B cell (primary cell): Measurements from ENCODE around the gene HIBCH. TPM values are rescaled to one million over a fixed set of nuclear protein-coding genes. Genes with fewer than 3 reads are reported as not detected.

ENCODE experiments used
- ATAC-seq: fragments of 200-7000 bp; cut with Tn5 transposase; one replicate; pipeline ENCODE4 v1.10.0; 2021; ENCODE audit warnings: low read depth, mild to moderate bottlenecking, moderate number of reproducible peaks, moderate library complexity
- CTCF ChIA-PET: fragments of 350-600 bp; sonication (Branson Sonifier 250); formaldehyde crosslinking; loops from one replicate; lab custom pipeline; 2021; ENCODE audit warnings: antibody characterized with exemption, inconsistent platforms; lab: Charles Lee
- POLR2A ChIA-PET: fragments of 350-600 bp; sonication (Branson Sonifier 250); formaldehyde crosslinking; loops from one replicate; lab custom pipeline; 2021; ENCODE audit warnings: antibody characterized with exemption; lab: Charles Lee
- DNase-seq: peaks from one replicate; pipeline ENCODE4 v3.0.0; 2013
- H2AFZ ChIP-seq: 2 replicates; pipeline ENCODE4 v1.6.1; 2012; ENCODE audit warnings: mild to moderate bottlenecking, low read depth, low read length; ENCODE audit not compliant: insufficient read depth, poor library complexity, severe bottlenecking
- H3K27ac ChIP-seq, 2 donors: 1 replicate in 1 of 2; 2 replicates in 1 of 2; pipeline ENCODE4 v1.5.1; 2012 to 2013; ENCODE audit warnings: low read length in 2 of 2, mild to moderate bottlenecking in 2 of 2, moderate library complexity in 1 of 2
- H3K27me3 ChIP-seq, 4 experiments: fragments of 200-600 bp in 1 of 4; sonication (generic) in 1 of 4; replicated peaks in 1 of 4; 1 replicate in 2 of 4; 2 replicates in 2 of 4; pipeline versions ENCODE4 v1.6.1 to v1.7.0; 2013 to 2016; ENCODE audit warnings: low read length in 3 of 4, mild to moderate bottlenecking in 2 of 4, mixed read lengths in 1 of 4, moderate library complexity in 1 of 4; ENCODE audit not compliant: insufficient read depth in 4 of 4, control insufficient read depth in 3 of 4; ENCODE audit errors: control extremely low read depth in 1 of 4
- H3K36me3 ChIP-seq, 2 experiments: replicated peaks in 1 of 2; 1 replicate in 1 of 2; 2 replicates in 1 of 2; pipeline versions ENCODE4 v1.6.1 to v1.7.1; 2013; ENCODE audit warnings: low read length in 1 of 2; ENCODE audit not compliant: insufficient read depth in 2 of 2, control insufficient read depth in 1 of 2; ENCODE audit errors: control extremely low read depth in 1 of 2, extremely low read depth in 1 of 2
- H3K4me1 ChIP-seq, 2 donors: fragments of 200-600 bp in 1 of 2; sonication (generic) in 1 of 2; 1 replicate in 1 of 2; 2 replicates in 1 of 2; pipeline versions ENCODE4 v1.5.1 to v1.6.1; 2013 to 2017; ENCODE audit warnings: low read length in 2 of 2; ENCODE audit not compliant: control insufficient read depth in 2 of 2, insufficient read depth in 2 of 2
- H3K4me2 ChIP-seq: replicated peaks from 2 replicates; pipeline ENCODE3; 2012; ENCODE audit warnings: mild to moderate bottlenecking, low read depth, low read length; ENCODE audit not compliant: poor library complexity, severe bottlenecking
- H3K4me3 ChIP-seq, 5 experiments: fragments of 200-600 bp in 1 of 5; sonication (generic) in 1 of 5; 1 replicate in 3 of 5; 2 replicates in 2 of 5; pipeline versions ENCODE4 v1.5.1 to v1.7.0; 2011 to 2016; ENCODE audit warnings: low read length in 4 of 5, mild to moderate bottlenecking in 4 of 5, low read depth in 2 of 5, control low read depth in 1 of 5, moderate library complexity in 1 of 5; ENCODE audit not compliant: insufficient read depth in 1 of 5; ENCODE audit errors: control extremely low read depth in 1 of 5, extremely low read depth in 1 of 5
- H3K79me2 ChIP-seq: fragments of 200-600 bp; sonication (generic); one replicate; pipeline ENCODE4 v1.6.0; 2016; ENCODE audit warnings: low read length; ENCODE audit not compliant: control insufficient read depth, insufficient read depth
- H3K9ac ChIP-seq: fragments of 200-600 bp; sonication (generic); 2 replicates; pipeline ENCODE4 v1.6.1; 2017; ENCODE audit warnings: mild to moderate bottlenecking, low read length, moderate library complexity
- H3K9me3 ChIP-seq, 3 donors: one replicate each; pipeline versions ENCODE4 v1.6.1 to v1.7.1; 2013; ENCODE audit warnings: low read length in 2 of 3; ENCODE audit not compliant: control insufficient read depth in 2 of 3, insufficient read depth in 1 of 3; ENCODE audit errors: control extremely low read depth in 1 of 3
- H4K20me1 ChIP-seq: 2 replicates; pipeline ENCODE4 v1.6.0; 2012; ENCODE audit warnings: mild to moderate bottlenecking, low read length; ENCODE audit not compliant: insufficient read depth, control insufficient read depth, poor library complexity, severe bottlenecking
- H3K27ac Mint-ChIP-seq: one replicate; pipeline ENCODE4 v1.8.0; 2021; ENCODE audit warnings: mixed read lengths
- H3K27me3 Mint-ChIP-seq: one replicate; pipeline ENCODE4 v1.8.0; 2021; ENCODE audit warnings: mixed read lengths
- H3K4me1 Mint-ChIP-seq: one replicate; pipeline ENCODE4 v1.8.0; 2021; ENCODE audit warnings: mixed read lengths
- H3K4me3 Mint-ChIP-seq: one replicate; pipeline ENCODE4 v1.8.0; 2021; ENCODE audit warnings: mixed read lengths
- H3K9me3 Mint-ChIP-seq: one replicate; pipeline ENCODE4 v1.8.0; 2022; ENCODE audit warnings: mixed read lengths; ENCODE audit not compliant: insufficient read depth
- CTCF ChIP-seq: fragments of 200-600 bp; IDR thresholded peaks from one replicate; pipeline ENCODE4 v1.8.0; 2022; ENCODE audit warnings: antibody characterized with exemption, mild to moderate bottlenecking
- EZH2 ChIP-seq: IDR thresholded peaks from 2 replicates; pipeline ENCODE4 v1.6.1; 2012; ENCODE audit warnings: borderline replicate concordance, low read depth, mild to moderate bottlenecking, moderate library complexity, low read length; ENCODE audit not compliant: insufficient read depth, poor library complexity, severe bottlenecking
- WGBS: methylation state at CpG from one replicate; pipeline ENCODE4 v1.1.5; 2013; ENCODE audit warnings: missing lambda C conversion rate; ENCODE audit not compliant: insufficient coverage; 5-methylcytosine and 5-hydroxymethylcytosine counted together
- intact Hi-C: fragments of 100-400 bp; cut with micrococcal nuclease; formaldehyde crosslinking; loops from one replicate; pipeline ENCODE4 v1.10.0; 2022
- polyA plus RNA-seq: library from polyadenylated mRNA; depleted of rRNA; stranded (reverse); fragments of >200 nt; gene quantifications from 2 replicates; pipeline ENCODE4 v1.2.3, GENCODE V29; 2012
- total RNA-seq, 2 donors: library from RNA; stranded (reverse); fragments of 120-200 nt in 1 of 2; gene quantifications; 1 replicate in 1 of 2; 2 replicates in 1 of 2; pipeline versions ENCODE4 v1.2.3 to v1.2.4, GENCODE V29; 2013 to 2022

HIBCH gene
- total and polyA plus RNA-seq, 2 donors (not counting 1 experiment from before 2014, with no cell fraction given): 5.6 to 30.2 TPM

GRCh38 chr2:190352668-190353536, 33.3 kb upstream of the HIBCH start:
- DNase-seq: no peak
- ChIA-PET CTCF (no interaction called here), POLR2A (no interaction called here)
- H3K9me3 ChIP-seq: no peaks in the 10 kb centered on the region
- H3K27me3 ChIP-seq: no peaks in the 10 kb centered on the region
- intact Hi-C loops: no loop called here
- no peak overlapping the region for H3K4me2 ChIP-seq
- no peak for TF ChIP-seq CTCF
- TF ChIP-seq EZH2: no peak
- no peaks in the 10 kb centered on the region for H3K4me1 Mint-ChIP-seq
- no peaks in the 10 kb centered on the region for H3K4me1 ChIP-seq
- H3K9ac ChIP-seq: no peak overlapping the region
- H3K4me3 ChIP-seq: no peak overlapping the region
- no peaks in the 10 kb centered on the region for H3K36me3 ChIP-seq
- no peak for ATAC-seq
- H3K27ac ChIP-seq: no peak overlapping the region
- no peaks in the 10 kb centered on the region for H3K9me3 Mint-ChIP-seq
- H3K79me2 ChIP-seq: no peaks in the 10 kb centered on the region
- no peak overlapping the region for H2AFZ ChIP-seq
- H4K20me1 ChIP-seq: no peaks in the 10 kb centered on the region
- H3K27me3 Mint-ChIP-seq: no peaks in the 10 kb centered on the region
- no peak overlapping the region for H3K4me3 Mint-ChIP-seq
- 98% methylated on average over 4 of the region's 8 CpGs for WGBS
- no peak overlapping the region for H3K27ac Mint-ChIP-seq

- POLR2A ChIA-PET: no interaction called here
- Histone ChIP-seq H3K4me3 (no peak overlapping the region), H3K9me3 (no peaks in the 10 kb centered on the region), H3K36me3 (no peaks in the 10 kb centered on the region), H3K79me2 (no peaks in the 10 kb centered on the region), H3K4me2 (no peak overlapping the region), H3K4me1 (no peaks in the 10 kb centered on the region), H3K27ac (no peak overlapping the region), H3K27me3 (no peaks in the 10 kb centered on the region), H4K20me1 (no peaks in the 10 kb centered on the region), H3K9ac (no peak overlapping the region), H2AFZ (no peak overlapping the region)
- ATAC-seq: no peak
- TF ChIP-seq EZH2: no peak
- Mint-ChIP-seq H3K4me3 (no peak overlapping the region), H3K27ac (no peak overlapping the region), H3K9me3 (no peaks in the 10 kb centered on the region), H3K27me3 (no peaks in the 10 kb centered on the region), H3K4me1 (no peaks in the 10 kb centered on the region)
- intact Hi-C loops: no loop called here
- CTCF ChIA-PET: no interaction called here
- 92% methylated on average over 2 of the region's 3 CpGs for WGBS
- no peak for DNase-seq
Measured at GRCh38 chr2:190351955-190352354, 32.3 kb upstream of the HIBCH start.
